K562 (cell line): Measurements from ENCODE around the gene PCDHB15.
"Not testable (repeated sequence)": the region's sequence is repeated elsewhere in the genome, so short reads cannot be mapped to it uniquely, and the experiment has no call there.

Source experiments
- CTCF ChIP-seq, 3 experiments: IDR thresholded peaks in 2 of 3; conservative IDR thresholded peaks in 1 of 3; 2 replicates each; pipeline ENCODE4 v1.5.1; 2011 to 2012; ENCODE audit warnings: low read length in 3 of 3, mild to moderate bottlenecking in 3 of 3, control low read depth in 2 of 3, improper control_type of control experiment in 1 of 3, inconsistent platforms in 1 of 3, low read depth in 1 of 3, mixed read lengths in 1 of 3, moderate library complexity in 1 of 3; ENCODE audit not compliant: insufficient read depth in 2 of 3
- E2F5 ChIP-seq: sonication (generic); formaldehyde crosslinking; IDR thresholded peaks from 2 replicates; pipeline ENCODE4 v1.8.0; 2022; ENCODE audit warnings: mild to moderate bottlenecking, missing genetic modification reagents
- EZH2 ChIP-seq: IDR thresholded peaks from 2 replicates; pipeline ENCODE4 v1.6.1; 2012; ENCODE audit warnings: low read depth, mild to moderate bottlenecking, inconsistent platforms, low read length, borderline replicate concordance
- FOXP1 ChIP-seq: sonication (generic); formaldehyde crosslinking; IDR thresholded peaks from 2 replicates; pipeline ENCODE4 v1.8.0; 2022; ENCODE audit warnings: mild to moderate bottlenecking, missing genetic modification reagents
- HIVEP1 ChIP-seq: fragments of 250-450 bp; sonication (Bioruptor Pico); IDR thresholded peaks from 2 replicates; pipeline ENCODE4 v1.4.0; 2020; ENCODE audit warnings: mild to moderate bottlenecking
- POLR2AphosphoS5 ChIP-seq: IDR thresholded peaks from 2 replicates; pipeline ENCODE4 v1.6.1; 2011; ENCODE audit warnings: mild to moderate bottlenecking, low read depth, low read length, moderate library complexity; ENCODE audit not compliant: control insufficient read depth, insufficient read depth
- SPI1 ChIP-seq: IDR thresholded peaks from 2 replicates; pipeline ENCODE4 v1.6.1; 2011; ENCODE audit warnings: low read depth, low read length, control low read depth, borderline replicate concordance
- ZNF707 ChIP-seq: fragments of 250-450 bp; sonication (Bioruptor Pico); conservative IDR thresholded peaks from 2 replicates; pipeline ENCODE4 v1.8.0; 2022; ENCODE audit warnings: inconsistent platforms, mild to moderate bottlenecking, moderate library complexity
- TF ChIP-seq, protein P1 (sequence below): fragments of 450-650 bp; IDR thresholded peaks from 2 replicates; pipeline ENCODE4 v1.6.1; 2018; ENCODE audit not compliant: partially characterized antibody
- TF ChIP-seq, protein P2 (sequence below): sonication (generic); formaldehyde crosslinking; IDR thresholded peaks from 2 replicates; pipeline ENCODE4 v1.8.1; 2023; ENCODE audit warnings: mild to moderate bottlenecking, missing genetic modification reagents

- TF ChIP-seq, protein P1, sequence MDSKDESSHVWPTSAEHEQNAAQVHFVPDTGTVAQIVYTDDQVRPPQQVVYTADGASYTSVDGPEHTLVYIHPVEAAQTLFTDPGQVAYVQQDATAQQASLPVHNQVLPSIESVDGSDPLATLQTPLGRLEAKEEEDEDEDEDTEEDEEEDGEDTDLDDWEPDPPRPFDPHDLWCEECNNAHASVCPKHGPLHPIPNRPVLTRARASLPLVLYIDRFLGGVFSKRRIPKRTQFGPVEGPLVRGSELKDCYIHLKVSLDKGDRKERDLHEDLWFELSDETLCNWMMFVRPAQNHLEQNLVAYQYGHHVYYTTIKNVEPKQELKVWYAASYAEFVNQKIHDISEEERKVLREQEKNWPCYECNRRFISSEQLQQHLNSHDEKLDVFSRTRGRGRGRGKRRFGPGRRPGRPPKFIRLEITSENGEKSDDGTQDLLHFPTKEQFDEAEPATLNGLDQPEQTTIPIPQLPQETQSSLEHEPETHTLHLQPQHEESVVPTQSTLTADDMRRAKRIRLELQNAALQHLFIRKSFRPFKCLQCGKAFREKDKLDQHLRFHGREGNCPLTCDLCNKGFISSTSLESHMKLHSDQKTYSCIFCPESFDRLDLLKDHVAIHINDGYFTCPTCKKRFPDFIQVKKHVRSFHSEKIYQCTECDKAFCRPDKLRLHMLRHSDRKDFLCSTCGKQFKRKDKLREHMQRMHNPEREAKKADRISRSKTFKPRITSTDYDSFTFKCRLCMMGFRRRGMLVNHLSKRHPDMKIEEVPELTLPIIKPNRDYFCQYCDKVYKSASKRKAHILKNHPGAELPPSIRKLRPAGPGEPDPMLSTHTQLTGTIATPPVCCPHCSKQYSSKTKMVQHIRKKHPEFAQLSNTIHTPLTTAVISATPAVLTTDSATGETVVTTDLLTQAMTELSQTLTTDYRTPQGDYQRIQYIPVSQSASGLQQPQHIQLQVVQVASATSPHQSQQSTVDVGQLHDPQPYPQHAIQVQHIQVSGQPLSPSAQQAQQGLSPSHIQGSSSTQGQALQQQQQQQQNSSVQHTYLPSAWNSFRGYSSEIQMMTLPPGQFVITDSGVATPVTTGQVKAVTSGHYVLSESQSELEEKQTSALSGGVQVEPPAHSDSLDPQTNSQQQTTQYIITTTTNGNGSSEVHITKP = not testable (repeated sequence)
- TF ChIP-seq ZNF707 (CRISPR knock-in tag); POLR2AphosphoS5; FOXP1; EZH2; CTCF (IDR thresholded peaks at IDR 0.05 in 2 of 3, conservative IDR thresholded peaks at IDR 0.05 in 1 of 3; ENCODE audit: insufficient read depth in 2 of 3, low read depth in 1 of 3, low read length in 3 of 3); SPI1; E2F5 (CRISPR knock-in tag); HIVEP1: not testable (repeated sequence)
- TF ChIP-seq, protein P2, sequence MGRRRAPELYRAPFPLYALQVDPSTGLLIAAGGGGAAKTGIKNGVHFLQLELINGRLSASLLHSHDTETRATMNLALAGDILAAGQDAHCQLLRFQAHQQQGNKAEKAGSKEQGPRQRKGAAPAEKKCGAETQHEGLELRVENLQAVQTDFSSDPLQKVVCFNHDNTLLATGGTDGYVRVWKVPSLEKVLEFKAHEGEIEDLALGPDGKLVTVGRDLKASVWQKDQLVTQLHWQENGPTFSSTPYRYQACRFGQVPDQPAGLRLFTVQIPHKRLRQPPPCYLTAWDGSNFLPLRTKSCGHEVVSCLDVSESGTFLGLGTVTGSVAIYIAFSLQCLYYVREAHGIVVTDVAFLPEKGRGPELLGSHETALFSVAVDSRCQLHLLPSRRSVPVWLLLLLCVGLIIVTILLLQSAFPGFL = not testable (repeated sequence)
These were observed 2.2 kb downstream of the PCDHB15 start for GRCh38 chr5:141247434-141247833.
